Skeletal muscle cell (primary cell): Measurements from ENCODE around the gene ZFAND5.
A peak's percentile ranks its signal among the peaks of the same experiment; 100 is the strongest.

Source experiments
- DNase-seq: peaks from one replicate; pipeline ENCODE4 v3.0.0-alpha.2; 2010; ENCODE audit warnings: low read depth
- H3K4me3 ChIP-seq: 2 replicates; pipeline ENCODE4 v1.5.1; 2011; ENCODE audit warnings: low read depth, mild to moderate bottlenecking, control low read depth, low read length, moderate library complexity

ZFAND5 gene

GRCh38 chr9:72363908-72364678, 915 bp downstream of the ZFAND5 start:
- DNase-seq = no peak

DNA sequence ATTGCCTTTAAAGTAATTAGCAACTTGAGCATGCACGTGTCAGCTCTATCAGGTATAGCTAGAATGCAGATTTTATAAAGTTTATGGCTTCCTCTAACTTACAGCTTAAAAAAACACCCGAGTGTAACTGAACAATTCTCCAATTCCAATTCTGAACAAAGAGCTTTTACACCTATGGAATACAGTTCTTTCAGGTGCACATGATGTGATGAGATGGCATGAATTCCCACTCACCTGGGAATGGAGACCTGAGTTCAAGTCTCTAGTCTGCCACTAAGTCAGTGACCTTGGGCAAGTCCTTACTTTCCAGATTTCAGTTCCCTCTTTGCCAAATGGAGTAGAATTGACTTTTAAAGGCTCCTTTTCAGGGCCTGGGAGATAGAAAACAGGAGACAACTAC, 1.8 kb downstream of the ZFAND5 start:
- no peak for DNase-seq
- H3K4me3 ChIP-seq = peak overlapping the region; percentile 84

More at GRCh38 chr9:72363908-72364678, 915 bp downstream of the ZFAND5 start:
- peak overlapping the region; percentile 84 for H3K4me3 ChIP-seq

GRCh38 chr9:72362680-72363139, 2.3 kb downstream of the ZFAND5 start:
- H3K4me3 ChIP-seq = peak overlapping the region; percentile 84
- DNase-seq = no peak

GRCh38 chr9:72362118-72362531, 2.9 kb downstream of the ZFAND5 start:
- peak overlapping the region; percentile 84 for H3K4me3 ChIP-seq
- DNase-seq = no peak

- no peak for DNase-seq
- H3K4me3 ChIP-seq = peak overlapping the region; percentile 84
Measured at GRCh38 chr9:72361217-72361616, 3.8 kb downstream of the ZFAND5 start.

DNA sequence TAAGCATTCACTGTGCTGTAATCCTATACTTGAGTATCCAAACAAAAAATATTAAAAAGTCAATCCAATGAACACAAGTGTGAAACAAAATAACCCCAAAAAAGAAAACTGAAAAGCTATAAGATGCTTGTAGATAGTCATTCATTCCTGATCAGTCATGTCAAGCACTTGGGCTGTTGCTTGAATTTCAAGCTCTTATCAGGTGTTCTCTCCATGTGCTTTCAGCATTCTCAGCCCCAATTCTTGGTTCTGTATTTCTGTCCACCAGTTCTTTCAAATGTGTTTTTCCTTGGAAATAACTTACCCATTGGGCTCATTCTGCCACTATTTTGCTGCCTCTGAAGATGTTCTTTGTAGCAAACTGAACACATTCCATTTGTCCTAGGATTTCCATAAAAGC, 4.7 kb downstream of the ZFAND5 start:
- DNase-seq = no peak
- no peak overlapping the region for H3K4me3 ChIP-seq

DNA sequence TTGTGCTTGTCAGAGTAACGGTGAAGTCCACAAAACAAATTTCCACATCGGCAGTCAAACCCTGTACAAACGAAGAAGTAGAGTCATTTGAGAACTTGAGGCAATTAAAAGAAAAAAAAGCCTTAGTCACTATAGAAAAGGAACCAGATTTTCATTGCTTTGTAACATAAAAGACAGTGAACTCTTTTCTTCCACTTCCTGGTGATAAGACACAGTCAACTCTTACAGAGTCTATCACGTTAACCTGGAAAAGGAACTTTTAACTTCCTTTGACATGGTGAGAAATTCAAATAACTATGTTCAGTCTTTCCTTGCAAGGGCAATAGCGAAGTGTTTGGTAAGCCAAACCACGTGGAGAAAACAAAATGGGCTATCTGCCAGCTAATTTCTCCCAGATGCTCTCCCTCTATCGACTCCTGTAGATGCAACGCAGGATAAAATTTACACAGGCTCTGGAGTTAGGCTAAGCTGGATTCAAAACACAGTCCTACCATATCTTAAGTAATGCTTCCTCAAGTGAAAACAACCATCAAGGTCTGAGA, 8.9 kb downstream of the ZFAND5 start:
- DNase-seq = no peak
- H3K4me3 ChIP-seq = no peak overlapping the region

DNA sequence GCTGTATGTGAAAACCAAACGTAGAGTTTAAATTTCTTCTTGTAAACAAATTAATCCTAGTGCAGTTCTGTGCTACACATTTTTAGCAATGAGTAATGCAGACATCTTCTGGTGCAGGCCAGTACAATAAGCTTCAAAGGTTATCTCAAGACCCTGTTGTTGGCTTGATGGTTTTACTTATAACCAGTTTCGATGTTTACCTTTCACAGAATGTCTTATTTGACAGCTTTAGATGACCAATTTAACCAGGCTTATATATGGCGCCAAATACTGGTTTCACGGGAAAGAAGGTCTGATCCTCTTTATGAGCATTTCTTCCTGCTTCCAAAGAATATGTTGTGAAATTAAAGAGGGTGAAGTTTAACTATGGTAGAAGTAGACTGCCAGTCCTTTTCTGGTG, 9.9 kb downstream of the ZFAND5 start:
- H3K4me3 ChIP-seq = no peak overlapping the region
- DNase-seq = no peak

- no peak overlapping the region for H3K4me3 ChIP-seq
- no peak for DNase-seq
Measured at GRCh38 chr9:72354704-72355103, 10.3 kb downstream of the ZFAND5 start.

- no peak for DNase-seq
Measured at GRCh38 chr9:72353455-72354116, 11.4 kb downstream of the ZFAND5 start.

DNA sequence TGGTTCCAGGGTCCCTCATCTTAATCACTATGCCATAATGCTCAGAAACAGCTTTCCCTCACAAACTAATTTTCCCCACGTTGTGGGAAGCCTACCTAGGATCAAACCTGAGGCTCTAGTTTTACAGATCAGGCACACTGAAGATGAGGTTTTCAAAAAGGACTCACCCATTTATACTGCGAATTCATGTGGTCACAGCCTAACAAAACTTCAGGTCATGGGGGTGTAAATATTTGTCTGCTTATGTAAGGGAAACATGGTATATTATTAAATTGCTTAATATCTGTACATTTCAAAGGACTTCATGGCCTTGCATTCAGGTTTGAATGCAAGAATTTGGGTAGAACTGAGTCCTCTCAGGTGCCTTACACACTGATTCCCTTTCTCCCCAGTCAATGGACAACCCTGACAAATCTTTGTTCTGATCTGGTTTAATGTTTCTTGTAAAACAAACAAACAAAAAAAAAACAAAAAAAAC, 12.1 kb downstream of the ZFAND5 start:
- DNase-seq = no peak
- H3K4me3 ChIP-seq = no peak overlapping the region

More at GRCh38 chr9:72353455-72354116, 11.4 kb downstream of the ZFAND5 start:
- no peak overlapping the region for H3K4me3 ChIP-seq

- DNase-seq = peak; percentile 35
- H3K4me3 ChIP-seq = no peak overlapping the region
Measured at GRCh38 chr9:72351538-72352453, 13.2 kb downstream of the ZFAND5 start.

GRCh38 chr9:72349911-72350310, 15.1 kb downstream of the ZFAND5 start:
- no peak overlapping the region for H3K4me3 ChIP-seq
- no peak for DNase-seq

DNA sequence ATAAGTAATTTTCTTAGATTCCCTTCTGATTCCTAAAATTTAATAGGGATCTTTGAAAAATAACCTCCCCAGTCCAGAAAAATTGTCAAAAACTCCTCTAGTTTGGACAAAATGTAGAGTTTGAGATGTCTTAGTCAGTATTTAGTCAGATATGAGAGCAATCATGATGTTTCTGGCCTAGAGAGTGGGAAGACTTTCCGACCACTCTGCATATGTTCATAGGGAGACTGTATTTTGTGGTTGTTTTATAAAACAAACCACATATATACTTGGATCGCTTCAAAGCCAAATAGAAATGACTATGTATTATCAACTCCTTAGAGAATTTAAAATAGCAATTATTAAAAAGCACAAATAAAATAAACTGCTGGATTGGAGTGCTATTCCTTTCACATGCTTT, 15.8 kb downstream of the ZFAND5 start:
- H3K4me3 ChIP-seq = no peak overlapping the region

GRCh38 chr9:72346333-72346732, 18.7 kb downstream of the ZFAND5 start:
- DNase-seq = no peak
- H3K4me3 ChIP-seq = no peak overlapping the region

More for the DNA sequence above, 15.8 kb downstream of the ZFAND5 start:
- no peak for DNase-seq

- no peak overlapping the region for H3K4me3 ChIP-seq
- DNase-seq = no peak
Measured at GRCh38 chr9:72338631-72339030, 26.4 kb downstream of the ZFAND5 start.

DNA sequence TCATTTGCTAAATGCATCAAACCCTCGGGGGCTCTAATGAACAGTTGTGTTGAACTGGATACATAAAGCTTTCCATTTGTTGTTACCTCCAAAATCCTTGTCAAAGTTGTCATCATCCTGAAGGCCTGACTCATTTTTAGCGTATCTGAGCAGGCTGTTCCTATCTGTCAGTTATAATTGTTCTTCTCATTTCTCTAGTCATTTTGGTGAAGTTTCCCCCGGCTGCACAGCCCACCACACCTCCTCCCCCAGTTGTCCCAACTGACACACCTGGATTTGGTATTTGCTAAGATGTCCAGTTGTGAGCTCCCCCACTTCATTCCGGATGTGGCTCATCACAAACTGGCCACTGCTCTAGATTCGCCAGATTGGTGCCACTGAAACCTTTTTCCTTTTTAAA, 27.7 kb downstream of the ZFAND5 start:
- no peak for DNase-seq
- no peak overlapping the region for H3K4me3 ChIP-seq

DNA sequence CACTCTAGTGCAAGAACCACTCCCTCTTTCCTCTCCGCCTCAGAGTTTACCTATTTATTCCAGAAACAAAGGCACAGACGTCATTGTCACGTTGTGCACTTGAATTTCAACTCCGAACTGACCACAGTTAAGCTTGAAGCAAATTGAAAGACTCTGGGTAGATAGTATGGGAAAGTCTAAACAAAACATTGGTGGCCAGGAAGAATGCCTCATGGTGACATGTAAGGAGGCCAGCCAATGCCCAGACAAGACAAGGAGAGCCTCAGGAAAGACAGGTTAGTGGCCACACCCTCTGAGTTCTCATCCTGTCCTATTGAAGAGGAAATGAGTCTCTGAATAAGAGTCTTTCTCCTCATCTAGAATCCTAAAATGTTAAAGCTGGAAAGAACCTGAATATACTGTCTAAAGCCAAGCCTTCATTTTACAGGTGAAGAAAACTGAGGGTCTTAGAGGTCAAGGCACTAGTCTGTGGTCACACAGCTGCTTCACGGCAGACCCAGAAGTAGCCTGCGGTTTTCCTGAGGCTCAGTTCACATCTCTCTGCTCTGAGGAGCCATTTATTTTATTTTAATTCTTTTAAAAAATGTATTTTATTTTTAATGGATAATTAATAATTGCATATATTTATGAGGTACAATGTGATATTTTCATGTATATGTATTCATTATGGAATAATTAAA, 30.2 kb downstream of the ZFAND5 start:
- H3K4me3 ChIP-seq = no peak overlapping the region
- no peak for DNase-seq

DNA sequence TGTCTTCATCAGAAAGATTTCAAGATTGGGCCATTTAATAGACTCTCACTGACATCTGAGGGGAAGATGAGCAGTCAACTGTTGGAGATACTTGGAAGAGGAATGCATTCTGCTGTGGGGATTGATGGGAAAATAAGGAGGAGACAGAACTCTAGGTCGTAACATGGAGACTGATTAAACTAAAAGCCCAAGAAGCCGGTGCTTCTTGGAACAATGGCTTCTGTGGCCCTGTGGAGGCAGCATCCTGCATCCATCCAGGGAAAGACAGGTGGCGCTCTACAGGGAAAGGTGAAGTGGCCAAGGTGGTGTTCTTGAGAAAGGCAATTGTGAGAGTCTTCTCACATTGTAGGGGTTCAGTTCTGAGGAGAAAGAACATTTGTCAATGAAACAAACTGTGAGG, 31.3 kb downstream of the ZFAND5 start:
- DNase-seq = no peak
- H3K4me3 ChIP-seq = no peak overlapping the region
